IPS-20b (cell line): Measurements from ENCODE around the gene ABHD1.

Experiments used
- H3K27ac ChIP-seq: one replicate; pipeline ENCODE4 v1.5.1; 2013; ENCODE audit warnings: low read length
- H3K27me3 ChIP-seq: 2 replicates; pipeline ENCODE4 v1.6.1; 2013; ENCODE audit warnings: mild to moderate bottlenecking, low read length, inconsistent platforms; ENCODE audit not compliant: insufficient read depth
- H3K36me3 ChIP-seq: 2 replicates; pipeline ENCODE4 v1.6.1; 2013; ENCODE audit warnings: low read depth, mild to moderate bottlenecking, inconsistent platforms, low read length, moderate library complexity; ENCODE audit not compliant: insufficient read depth
- H3K4me1 ChIP-seq: 2 replicates; pipeline ENCODE4 v1.6.1; 2013; ENCODE audit warnings: mild to moderate bottlenecking, control low read depth, inconsistent platforms, low read length, moderate library complexity; ENCODE audit not compliant: insufficient read depth
- H3K4me3 ChIP-seq: 2 replicates; pipeline ENCODE4 v1.5.1; 2013; ENCODE audit warnings: mild to moderate bottlenecking, low read length, inconsistent platforms
- H3K9ac ChIP-seq: 2 replicates; pipeline ENCODE4 v1.6.1; 2013; ENCODE audit warnings: low read depth, mild to moderate bottlenecking, inconsistent platforms, low read length, moderate library complexity
- H3K9me3 ChIP-seq: 2 replicates; pipeline ENCODE4 v1.6.1; 2013; ENCODE audit warnings: mild to moderate bottlenecking, low read depth, low read length, inconsistent platforms; ENCODE audit not compliant: insufficient read depth

The ABHD1 gene

GRCh38 chr2:27150639-27151230 lies 27.1 kb downstream of the ABHD1 start:
- no peaks in the 10 kb centered on the region for H3K27me3 ChIP-seq
- no peaks in the 10 kb centered on the region for H3K4me1 ChIP-seq
- no peaks in the 10 kb centered on the region for H3K9me3 ChIP-seq
- no peaks in the 10 kb centered on the region for H3K36me3 ChIP-seq
- no peak overlapping the region for H3K27ac ChIP-seq
- H3K4me3 ChIP-seq, result no peak overlapping the region
- H3K9ac ChIP-seq, result no peak overlapping the region

- Histone ChIP-seq H3K36me3 (no peaks in the 10 kb centered on the region), H3K4me1 (no peaks in the 10 kb centered on the region), H3K27me3 (no peaks in the 10 kb centered on the region), H3K9ac (no peak overlapping the region), H3K4me3 (no peak overlapping the region), H3K27ac (no peak overlapping the region), H3K9me3 (no peaks in the 10 kb centered on the region)
These were observed 28.6 kb downstream of the ABHD1 start for GRCh38 chr2:27152102-27152795.

- H3K9ac ChIP-seq, result no peak overlapping the region
These were observed 29.3 kb downstream of the ABHD1 start for GRCh38 chr2:27152796-27153464.

GRCh38 chr2:27154488-27154887 lies 30.9 kb downstream of the ABHD1 start:
- no peaks in the 10 kb centered on the region for H3K27me3 ChIP-seq

More at GRCh38 chr2:27152796-27153464, 29.3 kb downstream of the ABHD1 start:
- H3K27me3 ChIP-seq, result no peaks in the 10 kb centered on the region
- no peak overlapping the region for H3K4me3 ChIP-seq
- no peaks in the 10 kb centered on the region for H3K4me1 ChIP-seq
- H3K27ac ChIP-seq, result no peak overlapping the region
- H3K36me3 ChIP-seq, result no peaks in the 10 kb centered on the region
- H3K9me3 ChIP-seq, result no peaks in the 10 kb centered on the region

GRCh38 chr2:27155069-27155520 lies 31.5 kb downstream of the ABHD1 start:
- H3K27ac ChIP-seq, result no peak overlapping the region
- H3K36me3 ChIP-seq, result no peaks in the 10 kb centered on the region
- no peaks in the 10 kb centered on the region for H3K27me3 ChIP-seq
- H3K9ac ChIP-seq, result no peak overlapping the region
- no peaks in the 10 kb centered on the region for H3K9me3 ChIP-seq
- no peak overlapping the region for H3K4me3 ChIP-seq
- H3K4me1 ChIP-seq, result no peaks in the 10 kb centered on the region

More at GRCh38 chr2:27154488-27154887, 30.9 kb downstream of the ABHD1 start:
- Histone ChIP-seq H3K27ac (no peak overlapping the region), H3K4me3 (no peak overlapping the region), H3K36me3 (no peaks in the 10 kb centered on the region), H3K4me1 (no peaks in the 10 kb centered on the region), H3K9me3 (no peaks in the 10 kb centered on the region), H3K9ac (no peak overlapping the region)

- Histone ChIP-seq H3K4me1 (no peaks in the 10 kb centered on the region), H3K9me3 (no peaks in the 10 kb centered on the region), H3K36me3 (no peaks in the 10 kb centered on the region), H3K27ac (no peak overlapping the region), H3K4me3 (no peak overlapping the region), H3K9ac (no peak overlapping the region), H3K27me3 (no peaks in the 10 kb centered on the region)
These were observed 34.9 kb downstream of the ABHD1 start for GRCh38 chr2:27158468-27158867.

GRCh38 chr2:27159271-27159670 lies 35.7 kb downstream of the ABHD1 start:
- no peaks in the 10 kb centered on the region for H3K4me1 ChIP-seq
- H3K9me3 ChIP-seq, result no peaks in the 10 kb centered on the region
- H3K9ac ChIP-seq, result no peak overlapping the region
- H3K4me3 ChIP-seq, result no peak overlapping the region
- H3K27me3 ChIP-seq, result no peaks in the 10 kb centered on the region
- no peak overlapping the region for H3K27ac ChIP-seq
- H3K36me3 ChIP-seq, result no peaks in the 10 kb centered on the region

- Histone ChIP-seq H3K9ac (no peak overlapping the region), H3K36me3 (no peaks in the 10 kb centered on the region), H3K27ac (no peak overlapping the region), H3K4me1 (no peaks in the 10 kb centered on the region; the same call in 1 of the 2 replicates), H3K4me3 (no peak overlapping the region), H3K9me3 (peaks cover 3% of the 10 kb centered on the region; the same call in 1 of the 2 replicates), H3K27me3 (no peaks in the 10 kb centered on the region)
These were observed 36.6 kb downstream of the ABHD1 start for GRCh38 chr2:27160191-27160590.

- Histone ChIP-seq H3K27ac (no peak overlapping the region), H3K4me3 (no peak overlapping the region), H3K9ac (no peak overlapping the region), H3K36me3 (no peaks in the 10 kb centered on the region), H3K4me1 (no peaks in the 10 kb centered on the region; the same call in 1 of the 2 replicates), H3K27me3 (no peaks in the 10 kb centered on the region), H3K9me3 (peaks cover 6% of the 10 kb centered on the region; the same call in 1 of the 2 replicates)
These were observed 38.8 kb downstream of the ABHD1 start for GRCh38 chr2:27162151-27163121.

- peaks cover 6% of the 10 kb centered on the region; the same call in 1 of the 2 replicates for H3K9me3 ChIP-seq
These were observed 41.5 kb downstream of the ABHD1 start for GRCh38 chr2:27164960-27165763.

More at GRCh38 chr2:27164960-27165763, 41.5 kb downstream of the ABHD1 start:
- Histone ChIP-seq H3K27me3 (peaks cover 3% of the 10 kb centered on the region; the same call in 1 of the 2 replicates), H3K9ac (no peak overlapping the region), H3K27ac (no peak overlapping the region), H3K36me3 (no peaks in the 10 kb centered on the region), H3K4me1 (no peaks in the 10 kb centered on the region; the same call in 1 of the 2 replicates), H3K4me3 (no peak overlapping the region)
